ENCODE results near the gene SEL1L3.

DNA sequence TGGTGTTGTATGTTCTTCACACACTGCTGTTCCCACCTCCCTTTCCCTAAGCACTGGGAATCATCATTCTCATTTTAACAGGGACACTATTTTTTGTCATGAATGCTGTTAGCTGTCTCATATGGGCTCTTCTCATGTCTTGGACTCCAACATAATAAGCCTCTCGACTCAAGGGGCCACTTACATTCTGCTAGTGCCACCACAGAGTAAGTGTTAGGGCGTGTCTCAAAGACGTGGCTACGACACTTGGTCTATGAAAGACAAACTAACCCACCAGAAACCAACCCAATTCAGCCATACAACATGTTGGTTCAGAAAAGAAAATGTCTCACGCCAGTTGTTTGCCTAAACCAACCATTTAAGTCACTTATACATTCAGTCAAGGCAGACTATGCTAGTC is 32.2 kb downstream of the SEL1L3 start:
- TF ChIP-seq, protein P1, sequence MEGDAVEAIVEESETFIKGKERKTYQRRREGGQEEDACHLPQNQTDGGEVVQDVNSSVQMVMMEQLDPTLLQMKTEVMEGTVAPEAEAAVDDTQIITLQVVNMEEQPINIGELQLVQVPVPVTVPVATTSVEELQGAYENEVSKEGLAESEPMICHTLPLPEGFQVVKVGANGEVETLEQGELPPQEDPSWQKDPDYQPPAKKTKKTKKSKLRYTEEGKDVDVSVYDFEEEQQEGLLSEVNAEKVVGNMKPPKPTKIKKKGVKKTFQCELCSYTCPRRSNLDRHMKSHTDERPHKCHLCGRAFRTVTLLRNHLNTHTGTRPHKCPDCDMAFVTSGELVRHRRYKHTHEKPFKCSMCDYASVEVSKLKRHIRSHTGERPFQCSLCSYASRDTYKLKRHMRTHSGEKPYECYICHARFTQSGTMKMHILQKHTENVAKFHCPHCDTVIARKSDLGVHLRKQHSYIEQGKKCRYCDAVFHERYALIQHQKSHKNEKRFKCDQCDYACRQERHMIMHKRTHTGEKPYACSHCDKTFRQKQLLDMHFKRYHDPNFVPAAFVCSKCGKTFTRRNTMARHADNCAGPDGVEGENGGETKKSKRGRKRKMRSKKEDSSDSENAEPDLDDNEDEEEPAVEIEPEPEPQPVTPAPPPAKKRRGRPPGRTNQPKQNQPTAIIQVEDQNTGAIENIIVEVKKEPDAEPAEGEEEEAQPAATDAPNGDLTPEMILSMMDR (IDR thresholded peaks at IDR 0.05): no peak
- TF ChIP-seq EP300 (IDR thresholded peaks at IDR 0.05): no peak

All from stomach (tissue), 4 donors.